ENCODE measurements around the gene SORCS3.

DNA sequence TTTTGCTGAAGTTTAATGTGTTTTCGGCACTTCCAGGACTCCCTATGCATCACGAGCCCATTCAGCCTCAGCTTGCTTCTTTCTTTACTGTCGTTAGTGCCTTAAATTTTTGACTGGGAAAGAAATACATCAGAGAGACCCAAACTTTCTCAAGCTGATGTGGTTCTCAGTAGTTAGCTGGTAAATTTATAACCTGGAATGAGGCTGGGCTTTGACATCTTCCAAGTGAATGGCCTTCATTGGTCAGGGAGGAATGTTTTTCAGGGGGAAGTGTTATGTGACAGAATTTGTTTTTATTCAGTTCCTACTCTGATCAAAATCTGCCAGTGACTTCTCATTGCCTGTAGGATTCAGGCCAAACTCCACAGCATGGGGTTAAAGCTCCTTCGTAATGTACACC, 296.9 kb downstream of the SORCS3 start:
- TF ChIP-seq, protein P1, sequence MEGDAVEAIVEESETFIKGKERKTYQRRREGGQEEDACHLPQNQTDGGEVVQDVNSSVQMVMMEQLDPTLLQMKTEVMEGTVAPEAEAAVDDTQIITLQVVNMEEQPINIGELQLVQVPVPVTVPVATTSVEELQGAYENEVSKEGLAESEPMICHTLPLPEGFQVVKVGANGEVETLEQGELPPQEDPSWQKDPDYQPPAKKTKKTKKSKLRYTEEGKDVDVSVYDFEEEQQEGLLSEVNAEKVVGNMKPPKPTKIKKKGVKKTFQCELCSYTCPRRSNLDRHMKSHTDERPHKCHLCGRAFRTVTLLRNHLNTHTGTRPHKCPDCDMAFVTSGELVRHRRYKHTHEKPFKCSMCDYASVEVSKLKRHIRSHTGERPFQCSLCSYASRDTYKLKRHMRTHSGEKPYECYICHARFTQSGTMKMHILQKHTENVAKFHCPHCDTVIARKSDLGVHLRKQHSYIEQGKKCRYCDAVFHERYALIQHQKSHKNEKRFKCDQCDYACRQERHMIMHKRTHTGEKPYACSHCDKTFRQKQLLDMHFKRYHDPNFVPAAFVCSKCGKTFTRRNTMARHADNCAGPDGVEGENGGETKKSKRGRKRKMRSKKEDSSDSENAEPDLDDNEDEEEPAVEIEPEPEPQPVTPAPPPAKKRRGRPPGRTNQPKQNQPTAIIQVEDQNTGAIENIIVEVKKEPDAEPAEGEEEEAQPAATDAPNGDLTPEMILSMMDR (IDR thresholded peaks at IDR 0.05) = no peak
- TF ChIP-seq POLR2A (IDR thresholded peaks at IDR 0.05) = no peak
